NT2/D1 (cell line): Measurements from ENCODE around the gene ANO5.

ENCODE experiments used
- DNase-seq: peaks from one replicate; pipeline ENCODE4 v3.0.0-alpha.2; 2011; ENCODE audit warnings: low read depth, low spot score
- H3K27me3 ChIP-seq: 2 replicates; pipeline ENCODE4 v1.6.0; 2011; ENCODE audit warnings: mild to moderate bottlenecking; ENCODE audit not compliant: insufficient read length, insufficient read depth
- H3K36me3 ChIP-seq: 2 replicates; pipeline ENCODE4 v1.6.1; 2011; ENCODE audit warnings: mild to moderate bottlenecking, low read length, mixed read lengths; ENCODE audit not compliant: insufficient read depth, insufficient read length
- H3K4me1 ChIP-seq: 2 replicates; pipeline ENCODE4 v1.5.1; 2011; ENCODE audit not compliant: insufficient read depth, insufficient read length
- H3K4me3 ChIP-seq: 2 replicates; pipeline ENCODE4 v1.5.1; 2011; ENCODE audit warnings: low read depth; ENCODE audit not compliant: insufficient read length
- H3K9ac ChIP-seq: 2 replicates; pipeline ENCODE4 v1.6.0; 2011; ENCODE audit warnings: low read depth; ENCODE audit not compliant: insufficient read length
- H3K9me3 ChIP-seq: 2 replicates; pipeline ENCODE4 v1.5.1; 2011; ENCODE audit warnings: mild to moderate bottlenecking, low read length; ENCODE audit not compliant: insufficient read depth
- SUZ12 ChIP-seq: IDR thresholded peaks from 2 replicates; pipeline ENCODE4 v1.6.1; 2011; ENCODE audit not compliant: insufficient read length, insufficient read depth; ENCODE audit errors: extremely low read depth
- YY1 ChIP-seq: IDR thresholded peaks from 2 replicates; pipeline ENCODE4 v1.6.1; 2011; ENCODE audit not compliant: insufficient read length, insufficient read depth
- ZNF274 ChIP-seq: IDR thresholded peaks from 2 replicates; pipeline ENCODE4 v1.6.1; 2011; ENCODE audit warnings: mild to moderate bottlenecking, low read depth, low read length

Gene ANO5

GRCh38 chr11:22165087-22165486 is 27.8 kb upstream of the ANO5 start:
- no peak overlapping the region for H3K9ac ChIP-seq
- no peaks in the 10 kb centered on the region for H3K27me3 ChIP-seq
- H3K4me3 ChIP-seq: no peak overlapping the region
- H3K4me1 ChIP-seq: no peaks in the 10 kb centered on the region
- no peaks in the 10 kb centered on the region for H3K36me3 ChIP-seq
- no peak for DNase-seq
- H3K9me3 ChIP-seq: no peaks in the 10 kb centered on the region
- no peak for TF ChIP-seq SUZ12
- TF ChIP-seq ZNF274: no peak
- no peak for TF ChIP-seq YY1

GRCh38 chr11:22165759-22166513 is 26.9 kb upstream of the ANO5 start:
- no peaks in the 10 kb centered on the region for H3K9me3 ChIP-seq
- no peaks in the 10 kb centered on the region for H3K27me3 ChIP-seq
- TF ChIP-seq YY1 (no peak), SUZ12 (no peak), ZNF274 (no peak)
- DNase-seq: no peak
- no peaks in the 10 kb centered on the region for H3K36me3 ChIP-seq
- H3K4me1 ChIP-seq: no peaks in the 10 kb centered on the region
- H3K9ac ChIP-seq: no peak overlapping the region
- H3K4me3 ChIP-seq: no peak overlapping the region

- DNase-seq: no peak
- TF ChIP-seq SUZ12 (no peak), YY1 (no peak), ZNF274 (no peak)
Observed at GRCh38 chr11:22169833-22170232, 23.1 kb upstream of the ANO5 start.

GRCh38 chr11:22173532-22173931 is 19.4 kb upstream of the ANO5 start:
- Histone ChIP-seq H3K4me1 (no peaks in the 10 kb centered on the region), H3K9me3 (no peaks in the 10 kb centered on the region), H3K9ac (no peak overlapping the region), H3K36me3 (no peaks in the 10 kb centered on the region), H3K27me3 (no peaks in the 10 kb centered on the region), H3K4me3 (no peak overlapping the region)
- TF ChIP-seq SUZ12: no peak
- no peak for TF ChIP-seq ZNF274
- no peak for TF ChIP-seq YY1
- no peak for DNase-seq

More at GRCh38 chr11:22169833-22170232, 23.1 kb upstream of the ANO5 start:
- Histone ChIP-seq H3K9ac (no peak overlapping the region), H3K9me3 (no peaks in the 10 kb centered on the region), H3K4me3 (no peak overlapping the region), H3K27me3 (no peaks in the 10 kb centered on the region), H3K36me3 (no peaks in the 10 kb centered on the region), H3K4me1 (no peaks in the 10 kb centered on the region)

GRCh38 chr11:22177186-22177585 is 15.7 kb upstream of the ANO5 start:
- no peak overlapping the region for H3K9ac ChIP-seq
- H3K9me3 ChIP-seq: no peaks in the 10 kb centered on the region
- no peak overlapping the region for H3K4me3 ChIP-seq
- H3K36me3 ChIP-seq: no peaks in the 10 kb centered on the region
- TF ChIP-seq ZNF274: no peak
- no peak for TF ChIP-seq YY1
- no peak for TF ChIP-seq SUZ12
- H3K27me3 ChIP-seq: no peaks in the 10 kb centered on the region
- DNase-seq: no peak
- no peaks in the 10 kb centered on the region for H3K4me1 ChIP-seq

GRCh38 chr11:22179626-22180025 is 13.3 kb upstream of the ANO5 start:
- DNase-seq: no peak
- Histone ChIP-seq H3K4me1 (no peaks in the 10 kb centered on the region), H3K9me3 (no peaks in the 10 kb centered on the region), H3K4me3 (no peak overlapping the region), H3K36me3 (no peaks in the 10 kb centered on the region), H3K27me3 (no peaks in the 10 kb centered on the region), H3K9ac (no peak overlapping the region)
- TF ChIP-seq SUZ12 (no peak), YY1 (no peak), ZNF274 (no peak)

GRCh38 chr11:22180131-22180530 is 12.8 kb upstream of the ANO5 start:
- Histone ChIP-seq H3K4me3 (no peak overlapping the region), H3K4me1 (no peaks in the 10 kb centered on the region), H3K9me3 (no peaks in the 10 kb centered on the region), H3K36me3 (no peaks in the 10 kb centered on the region), H3K27me3 (no peaks in the 10 kb centered on the region), H3K9ac (no peak overlapping the region)
- TF ChIP-seq ZNF274: no peak
- TF ChIP-seq YY1: no peak
- no peak for TF ChIP-seq SUZ12
- DNase-seq: no peak

- H3K9ac ChIP-seq: no peak overlapping the region
- TF ChIP-seq YY1: no peak
- TF ChIP-seq SUZ12: no peak
- TF ChIP-seq ZNF274: no peak
- DNase-seq: no peak
- no peaks in the 10 kb centered on the region for H3K9me3 ChIP-seq
- H3K4me3 ChIP-seq: no peak overlapping the region
- peaks cover 3% of the 10 kb centered on the region for H3K27me3 ChIP-seq
- no peaks in the 10 kb centered on the region for H3K36me3 ChIP-seq
- no peaks in the 10 kb centered on the region for H3K4me1 ChIP-seq
Observed at GRCh38 chr11:22189660-22190059, 3.2 kb upstream of the ANO5 start.
